NB4 (cell line): ENCODE data around the gene DNMT3A.
"Not testable (repeated sequence)": the region's sequence is repeated elsewhere in the genome, so short reads cannot be mapped to it uniquely, and the experiment has no call there.

ENCODE experiments used
- MYC ChIP-seq: IDR thresholded peaks from 2 replicates; pipeline ENCODE4 v1.6.1; 2011; ENCODE audit warnings: low read depth, low read length
- POLR2A ChIP-seq: IDR thresholded peaks from 2 replicates; pipeline ENCODE4 v1.6.1; 2011; ENCODE audit warnings: mild to moderate bottlenecking; ENCODE audit not compliant: insufficient read length; ENCODE audit errors: extremely low read depth
- TF ChIP-seq, protein P1 (sequence below): IDR thresholded peaks from one replicate; pipeline ENCODE4 v1.5.1; 2012; ENCODE audit warnings: low read depth, low read length
- TF ChIP-seq, protein P2 (sequence below): IDR thresholded peaks from 2 replicates; pipeline ENCODE4 v1.6.1; 2011; ENCODE audit warnings: low read depth, low read length

DNA sequence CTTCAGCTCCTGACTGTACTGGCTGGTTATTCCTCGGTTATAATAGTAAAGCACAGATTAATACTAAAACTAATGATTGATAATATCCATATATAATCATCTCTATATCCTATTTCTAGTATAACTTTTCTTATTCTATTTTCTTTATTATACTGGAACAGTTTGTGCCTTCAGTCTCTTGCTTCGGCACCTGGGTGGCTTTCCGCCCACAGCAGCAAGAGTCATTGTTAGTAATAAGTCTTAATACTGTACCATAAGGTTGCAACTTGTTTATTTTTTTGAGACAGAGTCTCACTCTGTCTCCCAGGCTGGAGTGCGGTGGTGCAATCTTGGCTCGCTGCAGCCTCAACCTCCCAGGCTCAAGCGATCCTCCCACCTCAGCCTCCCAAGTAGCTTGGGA lies 130.8 kb downstream of the DNMT3A start:
- TF ChIP-seq, protein P1, sequence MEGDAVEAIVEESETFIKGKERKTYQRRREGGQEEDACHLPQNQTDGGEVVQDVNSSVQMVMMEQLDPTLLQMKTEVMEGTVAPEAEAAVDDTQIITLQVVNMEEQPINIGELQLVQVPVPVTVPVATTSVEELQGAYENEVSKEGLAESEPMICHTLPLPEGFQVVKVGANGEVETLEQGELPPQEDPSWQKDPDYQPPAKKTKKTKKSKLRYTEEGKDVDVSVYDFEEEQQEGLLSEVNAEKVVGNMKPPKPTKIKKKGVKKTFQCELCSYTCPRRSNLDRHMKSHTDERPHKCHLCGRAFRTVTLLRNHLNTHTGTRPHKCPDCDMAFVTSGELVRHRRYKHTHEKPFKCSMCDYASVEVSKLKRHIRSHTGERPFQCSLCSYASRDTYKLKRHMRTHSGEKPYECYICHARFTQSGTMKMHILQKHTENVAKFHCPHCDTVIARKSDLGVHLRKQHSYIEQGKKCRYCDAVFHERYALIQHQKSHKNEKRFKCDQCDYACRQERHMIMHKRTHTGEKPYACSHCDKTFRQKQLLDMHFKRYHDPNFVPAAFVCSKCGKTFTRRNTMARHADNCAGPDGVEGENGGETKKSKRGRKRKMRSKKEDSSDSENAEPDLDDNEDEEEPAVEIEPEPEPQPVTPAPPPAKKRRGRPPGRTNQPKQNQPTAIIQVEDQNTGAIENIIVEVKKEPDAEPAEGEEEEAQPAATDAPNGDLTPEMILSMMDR: not testable (repeated sequence)
- TF ChIP-seq, protein P2, sequence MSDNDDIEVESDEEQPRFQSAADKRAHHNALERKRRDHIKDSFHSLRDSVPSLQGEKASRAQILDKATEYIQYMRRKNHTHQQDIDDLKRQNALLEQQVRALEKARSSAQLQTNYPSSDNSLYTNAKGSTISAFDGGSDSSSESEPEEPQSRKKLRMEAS: not testable (repeated sequence)
- not testable (repeated sequence) for TF ChIP-seq POLR2A, MYC
